Fibroblast of lung (primary cell): ENCODE results near the gene CALM1. TPM values are rescaled to one million over a fixed set of nuclear protein-coding genes. Genes with fewer than 3 reads are reported as not detected.

Source experiments
- DNase-seq, 2 donors: peaks; one replicate each; pipeline versions ENCODE4 v3.0.0 to v3.0.0-alpha.2; 2010; ENCODE audit warnings: low read depth in 2 of 2
- H2AFZ ChIP-seq: 2 replicates; pipeline ENCODE4 v1.5.1; 2012; ENCODE audit warnings: low read length, control low read depth, inconsistent platforms
- H3K27ac ChIP-seq: 2 replicates; pipeline ENCODE4 v1.5.1; 2011; ENCODE audit warnings: low read length, control low read depth; ENCODE audit not compliant: insufficient read depth
- H3K27me3 ChIP-seq: 2 replicates; pipeline ENCODE4 v1.5.1; 2011; ENCODE audit warnings: mild to moderate bottlenecking, low read length; ENCODE audit not compliant: control insufficient read depth, insufficient read depth
- H3K36me3 ChIP-seq: 2 replicates; pipeline ENCODE4 v1.5.1; 2011; ENCODE audit warnings: low read length; ENCODE audit not compliant: control insufficient read depth, insufficient read depth
- H3K4me1 ChIP-seq: 2 replicates; pipeline ENCODE4 v1.5.1; 2011; ENCODE audit warnings: low read length; ENCODE audit not compliant: control insufficient read depth, insufficient read depth; ENCODE audit errors: extremely low read depth
- H3K4me2 ChIP-seq: 2 replicates; pipeline ENCODE4 v1.5.1; 2011; ENCODE audit warnings: low read length, control low read depth; ENCODE audit not compliant: insufficient read depth; ENCODE audit errors: extremely low read depth
- H3K4me3 ChIP-seq, 4 experiments: fragments of 200-600 bp in 1 of 4; sonication (generic) in 1 of 4; replicated peaks in 1 of 4; 2 replicates each; pipeline ENCODE4 v1.5.1; 2011 to 2016; ENCODE audit warnings: low read length in 4 of 4, low read depth in 3 of 4, mild to moderate bottlenecking in 3 of 4, control low read depth in 2 of 4, inconsistent platforms in 1 of 4, mixed read lengths in 1 of 4; ENCODE audit not compliant: insufficient read depth in 1 of 4; ENCODE audit errors: control extremely low read depth in 1 of 4
- H3K79me2 ChIP-seq: 2 replicates; pipeline ENCODE4 v1.5.1; 2012; ENCODE audit warnings: mild to moderate bottlenecking, low read length, inconsistent platforms; ENCODE audit not compliant: control insufficient read depth, insufficient read depth
- H3K9ac ChIP-seq: 2 replicates; pipeline ENCODE4 v1.5.1; 2011; ENCODE audit warnings: mild to moderate bottlenecking, low read length, control low read depth; ENCODE audit not compliant: insufficient read depth
- H3K9me3 ChIP-seq: 2 replicates; pipeline ENCODE4 v1.5.1; 2012; ENCODE audit warnings: low read depth, low read length; ENCODE audit not compliant: control insufficient read depth, insufficient read depth
- H4K20me1 ChIP-seq: 2 replicates; pipeline ENCODE4 v1.5.1; 2011; ENCODE audit warnings: low read length; ENCODE audit not compliant: control insufficient read depth, insufficient read depth; ENCODE audit errors: extremely low read depth
- EZH2 ChIP-seq: IDR thresholded peaks from 2 replicates; pipeline ENCODE4 v1.5.1; 2012; ENCODE audit warnings: low read length, control low read depth, mild to moderate bottlenecking; ENCODE audit errors: missing control alignments
- polyA plus RNA-seq, 2 donors: library from polyadenylated mRNA; depleted of rRNA in 1 of 2; stranded (reverse) in 1 of 2; unstranded in 1 of 2; fragments of >200 nt; gene quantifications; 2 replicates each; pipeline ENCODE4 v1.2.1, GENCODE V29; 2011 to 2012; ENCODE audit warnings: missing spikeins in 1 of 2
- total RNA-seq: library from RNA; depleted of rRNA; stranded (reverse); fragments of >200 nt; gene quantifications from 2 replicates; pipeline ENCODE4 v1.2.1, GENCODE V29; 2014
- TF ChIP-seq, protein P1 (sequence below), 2 donors: IDR thresholded peaks in 1 of 2; conservative IDR thresholded peaks in 1 of 2; 1 replicate in 1 of 2; 2 replicates in 1 of 2; pipeline ENCODE4 v1.5.1; 2011 to 2012; ENCODE audit warnings: low read length in 2 of 2, control low read depth in 1 of 2, inconsistent platforms in 1 of 2, low read depth in 1 of 2, mild to moderate bottlenecking in 1 of 2

The CALM1 gene
- total and polyA plus RNA-seq, 2 donors (not counting 1 experiment from before 2014, with no cell fraction given), result 620 to 632 TPM

DNA sequence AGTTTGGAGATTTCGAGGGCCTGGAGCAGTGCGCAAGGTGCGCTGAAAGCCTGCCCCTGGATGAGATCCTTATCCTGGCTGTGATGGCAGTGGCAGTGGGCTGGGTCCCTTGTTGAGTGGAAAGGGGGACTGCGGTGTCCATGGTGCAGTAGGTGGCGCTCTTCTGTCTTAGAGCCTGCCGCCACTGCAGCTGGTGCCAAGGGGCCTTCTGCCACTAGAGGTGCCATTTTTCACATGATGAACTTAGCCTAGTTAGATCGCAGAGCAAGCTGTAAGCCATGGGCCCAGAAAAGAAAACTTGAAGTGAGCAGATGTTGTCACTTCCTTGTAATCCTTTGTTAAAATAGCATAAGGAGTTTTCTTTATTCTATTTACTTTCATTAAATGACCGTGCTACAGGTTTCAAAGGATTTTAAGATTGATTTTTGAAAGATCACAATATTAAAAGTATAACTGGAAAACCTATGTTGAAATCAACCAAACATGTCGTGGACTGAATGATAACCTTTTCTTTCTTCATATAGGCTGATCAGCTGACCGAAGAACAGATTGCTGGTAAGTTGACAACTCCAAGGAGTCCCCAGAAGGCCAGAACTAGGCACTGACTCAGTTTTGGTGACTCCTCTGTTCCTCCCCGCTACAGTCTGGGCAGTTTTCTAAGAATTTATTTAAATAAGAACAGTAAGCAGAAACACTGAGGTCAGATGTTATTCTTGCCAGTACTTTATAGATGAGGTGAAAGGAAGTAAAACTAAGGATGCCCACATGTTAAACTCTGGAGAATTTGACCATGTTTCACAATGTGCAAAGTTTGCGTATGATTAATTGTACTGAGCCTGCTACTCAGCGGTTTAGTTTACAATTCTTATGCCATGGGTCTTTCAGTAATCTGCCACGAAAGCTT, 3.0 kb downstream of the CALM1 start:
- DNase-seq, result peak; percentile 88 to 92
- TF ChIP-seq EZH2, result no peak
- TF ChIP-seq, protein P1, sequence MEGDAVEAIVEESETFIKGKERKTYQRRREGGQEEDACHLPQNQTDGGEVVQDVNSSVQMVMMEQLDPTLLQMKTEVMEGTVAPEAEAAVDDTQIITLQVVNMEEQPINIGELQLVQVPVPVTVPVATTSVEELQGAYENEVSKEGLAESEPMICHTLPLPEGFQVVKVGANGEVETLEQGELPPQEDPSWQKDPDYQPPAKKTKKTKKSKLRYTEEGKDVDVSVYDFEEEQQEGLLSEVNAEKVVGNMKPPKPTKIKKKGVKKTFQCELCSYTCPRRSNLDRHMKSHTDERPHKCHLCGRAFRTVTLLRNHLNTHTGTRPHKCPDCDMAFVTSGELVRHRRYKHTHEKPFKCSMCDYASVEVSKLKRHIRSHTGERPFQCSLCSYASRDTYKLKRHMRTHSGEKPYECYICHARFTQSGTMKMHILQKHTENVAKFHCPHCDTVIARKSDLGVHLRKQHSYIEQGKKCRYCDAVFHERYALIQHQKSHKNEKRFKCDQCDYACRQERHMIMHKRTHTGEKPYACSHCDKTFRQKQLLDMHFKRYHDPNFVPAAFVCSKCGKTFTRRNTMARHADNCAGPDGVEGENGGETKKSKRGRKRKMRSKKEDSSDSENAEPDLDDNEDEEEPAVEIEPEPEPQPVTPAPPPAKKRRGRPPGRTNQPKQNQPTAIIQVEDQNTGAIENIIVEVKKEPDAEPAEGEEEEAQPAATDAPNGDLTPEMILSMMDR (conservative IDR thresholded peaks at IDR 0.05 in 1 of 2, IDR thresholded peaks at IDR 0.05 in 1 of 2; ENCODE audit: low read depth in 1 of 2, low read length in 2 of 2), result peak; percentile 99
- Histone ChIP-seq H3K27me3 (no peaks in the 10 kb centered on the region), H3K27ac (peak overlapping the region; percentile 52), H3K9ac (no peak overlapping the region), H3K79me2 (peaks cover 49% of the 10 kb centered on the region), H3K4me2 (peak overlapping the region; percentile 97), H3K9me3 (no peaks in the 10 kb centered on the region), H4K20me1 (peaks cover 12% of the 10 kb centered on the region), H3K4me1 (peaks cover 12% of the 10 kb centered on the region), H3K4me3 (peak overlapping the region; percentile 83 to 86 (median 86)), H3K36me3 (peaks cover 20% of the 10 kb centered on the region), H2AFZ (no peak overlapping the region)

GRCh38 chr14:90400904-90401561, 4.2 kb downstream of the CALM1 start:
- peaks cover 49% of the 10 kb centered on the region for H3K79me2 ChIP-seq
- H3K36me3 ChIP-seq, result peaks cover 20% of the 10 kb centered on the region
- H3K27ac ChIP-seq, result no peak overlapping the region

DNA sequence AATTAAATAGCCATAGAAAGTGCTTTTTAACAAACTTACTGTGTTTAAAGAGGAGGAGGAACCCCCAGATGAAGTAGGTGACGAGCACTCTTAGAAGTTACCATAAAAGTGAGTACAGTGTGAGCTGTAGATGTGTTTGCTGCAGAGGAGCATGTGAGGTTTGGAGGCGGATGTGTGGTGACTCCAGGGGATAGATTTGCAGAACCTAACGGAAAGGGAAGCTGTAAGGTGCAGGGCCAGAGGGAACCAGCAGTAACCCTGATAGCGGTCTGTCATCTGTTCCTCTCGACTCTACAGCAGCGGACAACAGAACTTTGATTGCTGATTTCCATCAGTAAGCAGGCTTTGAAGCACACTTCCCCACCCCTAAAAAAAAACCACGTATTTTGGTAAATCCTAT, 5.2 kb downstream of the CALM1 start:
- Histone ChIP-seq H3K4me3 (no peak overlapping the region), H3K9ac (no peak overlapping the region), H3K27me3 (no peaks in the 10 kb centered on the region), H3K4me2 (no peak overlapping the region), H3K36me3 (peaks cover 20% of the 10 kb centered on the region), H3K9me3 (no peaks in the 10 kb centered on the region), H3K79me2 (peaks cover 49% of the 10 kb centered on the region), H3K27ac (no peak overlapping the region), H3K4me1 (peaks cover 12% of the 10 kb centered on the region), H4K20me1 (peaks cover 12% of the 10 kb centered on the region), H2AFZ (no peak overlapping the region)
- DNase-seq, result no peak
- TF ChIP-seq, protein P1 (conservative IDR thresholded peaks at IDR 0.05 in 1 of 2, IDR thresholded peaks at IDR 0.05 in 1 of 2; ENCODE audit: low read depth in 1 of 2, low read length in 2 of 2), result no peak
- TF ChIP-seq EZH2, result no peak

More at GRCh38 chr14:90400904-90401561, 4.2 kb downstream of the CALM1 start:
- Histone ChIP-seq H3K9ac (no peak overlapping the region), H2AFZ (no peak overlapping the region), H3K9me3 (no peaks in the 10 kb centered on the region), H3K4me3 (no peak overlapping the region), H3K4me2 (no peak overlapping the region), H4K20me1 (peaks cover 12% of the 10 kb centered on the region), H3K4me1 (peaks cover 12% of the 10 kb centered on the region), H3K27me3 (no peaks in the 10 kb centered on the region)
- no peak for DNase-seq
- no peak for TF ChIP-seq EZH2
- TF ChIP-seq, protein P1 (conservative IDR thresholded peaks at IDR 0.05 in 1 of 2, IDR thresholded peaks at IDR 0.05 in 1 of 2; ENCODE audit: low read depth in 1 of 2, low read length in 2 of 2), result no peak
